HG02938 (cell line): ENCODE results near the gene SCPEP1.

Source experiments
- ATAC-seq: cut with Tn5 transposase; IDR thresholded peaks from one replicate; pipeline ENCODE4 v1.9.1; 2021; ENCODE audit warnings: mild to moderate bottlenecking, moderate library complexity; ENCODE audit not compliant: unreplicated experiment

Gene SCPEP1

GRCh38 chr17:56994009-56994792, 16.3 kb downstream of the SCPEP1 start:
- no peak for ATAC-seq

DNA sequence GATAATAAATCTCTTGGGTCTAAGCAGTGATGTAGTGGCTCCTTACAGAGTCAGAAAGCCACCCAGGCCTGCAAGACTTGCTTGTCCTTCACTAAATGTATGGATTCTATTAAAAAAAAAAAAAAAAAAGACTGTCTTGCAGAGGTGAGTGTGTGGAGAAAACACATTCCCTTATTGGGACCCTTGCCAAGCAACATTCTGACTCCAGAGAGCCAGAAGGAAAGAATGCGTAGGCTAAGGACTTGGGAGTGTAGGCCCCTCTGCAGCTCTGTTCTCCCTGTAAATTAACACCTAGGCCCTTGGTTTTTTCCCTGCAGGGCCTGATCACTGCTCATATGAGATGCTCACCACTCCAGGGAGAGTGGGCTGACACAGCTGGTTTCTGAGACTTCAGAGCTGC, 17.8 kb downstream of the SCPEP1 start:
- no peak for ATAC-seq

DNA sequence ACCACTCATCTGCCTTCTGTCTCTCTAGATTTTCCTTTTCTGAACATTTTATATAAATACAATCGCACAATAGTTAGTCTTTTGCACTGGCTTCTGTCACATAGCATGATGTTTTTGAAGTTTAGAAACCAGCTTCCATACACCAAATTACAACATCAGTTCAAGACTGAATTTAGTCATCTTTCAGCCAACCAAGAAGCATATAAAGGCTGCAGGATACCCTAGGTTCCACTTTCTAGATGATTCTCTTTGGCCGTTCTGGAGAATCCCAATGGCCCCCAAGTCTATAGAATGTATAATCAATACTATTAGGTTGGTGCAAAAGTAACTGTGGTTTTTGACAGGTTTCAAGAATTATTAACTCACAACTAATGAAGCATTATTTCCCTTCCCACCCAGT, 19.4 kb downstream of the SCPEP1 start:
- no peak for ATAC-seq

DNA sequence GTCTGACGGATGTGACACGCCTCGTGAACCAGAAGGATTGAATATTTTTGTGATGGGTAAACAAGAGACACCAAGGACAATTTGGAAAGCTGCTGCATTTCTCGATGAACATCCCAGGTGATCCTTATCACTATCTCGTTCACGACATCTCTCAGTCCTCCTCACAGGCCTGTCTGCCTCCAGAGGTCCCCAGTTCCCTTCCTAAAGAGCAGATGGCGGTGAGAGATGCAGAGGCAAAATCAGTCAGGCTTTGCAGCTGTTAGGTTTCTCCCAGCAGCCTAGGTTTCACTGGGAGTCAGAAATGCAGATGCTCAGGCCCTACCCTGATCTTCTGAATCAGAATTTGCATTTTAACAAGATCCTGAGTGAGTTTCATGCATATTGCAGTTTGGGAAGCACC, 23.6 kb downstream of the SCPEP1 start:
- ATAC-seq: no peak

- no peak for ATAC-seq
Measured at GRCh38 chr17:57002904-57003303, 25.0 kb downstream of the SCPEP1 start.

DNA sequence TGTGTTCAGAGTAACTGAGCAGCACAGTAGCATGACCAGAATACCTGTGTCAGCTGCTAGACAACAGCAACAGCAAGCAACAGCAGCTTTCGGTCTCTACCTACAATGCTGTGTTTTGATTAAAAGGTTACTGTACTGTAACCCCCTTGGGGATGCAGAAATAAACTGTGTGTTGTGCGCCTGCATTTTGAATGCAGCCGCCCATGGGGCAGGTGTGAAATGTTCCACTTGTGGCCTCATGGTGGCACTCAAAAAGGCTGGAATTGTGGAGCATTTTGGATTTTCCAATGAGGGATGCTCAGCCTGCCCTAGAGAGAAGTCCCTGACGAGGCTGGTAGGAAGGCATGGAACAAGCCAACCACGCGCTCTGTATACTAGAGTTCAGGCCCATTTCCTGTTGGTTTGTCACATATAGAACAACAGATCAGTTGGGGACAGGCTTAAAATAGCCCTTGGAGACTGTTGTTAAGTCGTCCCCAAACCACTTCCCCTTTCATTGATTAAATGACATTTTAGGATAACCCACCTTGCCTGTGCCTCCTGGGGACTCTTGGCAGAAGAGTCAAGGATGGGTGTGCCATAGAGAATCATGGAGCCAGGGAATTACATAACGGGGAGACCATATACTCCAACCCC, 27.1 kb downstream of the SCPEP1 start:
- ATAC-seq: peak; percentile 81

- no peak for ATAC-seq
Measured at GRCh38 chr17:57006040-57006439, 28.1 kb downstream of the SCPEP1 start.

GRCh38 chr17:57008958-57009357, 31.0 kb downstream of the SCPEP1 start:
- ATAC-seq: no peak

- no peak for ATAC-seq
Measured at GRCh38 chr17:57009737-57010445, 32.0 kb downstream of the SCPEP1 start.

DNA sequence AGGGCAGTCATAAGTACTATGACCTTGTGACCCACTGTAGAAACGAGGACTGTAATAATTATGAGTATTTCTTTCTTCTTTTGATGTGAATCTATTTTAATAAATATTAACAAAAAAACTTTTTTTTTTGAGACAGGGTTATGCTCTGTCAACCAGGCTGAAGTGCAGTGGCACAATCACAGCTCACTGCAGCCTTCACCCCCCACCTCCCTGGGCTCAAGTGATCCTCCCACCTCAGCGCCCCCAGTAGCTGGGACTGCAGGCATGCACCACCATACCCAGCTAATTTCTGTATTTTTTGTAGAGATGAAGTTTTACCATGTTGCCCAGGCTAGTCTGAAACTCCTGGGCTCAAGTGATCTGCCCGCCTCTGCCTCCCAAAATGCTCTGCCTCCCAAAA, 32.6 kb downstream of the SCPEP1 start:
- ATAC-seq: no peak

DNA sequence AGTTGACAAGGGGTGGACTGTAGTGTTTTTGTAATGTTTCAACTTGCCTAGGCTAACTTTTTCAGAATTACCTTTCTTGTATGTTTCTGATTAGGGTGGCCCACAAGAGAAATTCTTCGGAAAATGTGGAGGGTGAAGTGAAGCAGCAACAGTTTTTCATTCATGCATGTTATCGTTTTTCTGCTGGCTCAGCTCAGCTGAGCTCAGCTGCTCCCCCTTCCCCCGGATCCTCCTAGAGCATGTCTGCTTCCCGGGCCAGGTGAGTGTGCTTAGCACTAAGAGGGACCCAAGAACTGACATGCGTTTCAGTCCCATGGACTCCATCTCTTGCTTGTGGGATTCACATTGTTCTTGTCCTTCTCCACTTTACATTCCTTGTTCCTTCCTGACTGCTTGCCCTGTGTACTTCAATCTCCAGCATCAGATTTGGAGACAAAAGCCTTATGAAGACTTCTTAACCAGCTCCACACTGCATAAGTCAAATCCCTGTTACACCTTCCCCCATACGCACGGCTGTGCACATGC, 33.6 kb downstream of the SCPEP1 start:
- ATAC-seq: no peak

GRCh38 chr17:57016071-57016763, 38.3 kb downstream of the SCPEP1 start:
- ATAC-seq: no peak

GRCh38 chr17:57016764-57017116, 38.8 kb downstream of the SCPEP1 start:
- ATAC-seq: no peak

DNA sequence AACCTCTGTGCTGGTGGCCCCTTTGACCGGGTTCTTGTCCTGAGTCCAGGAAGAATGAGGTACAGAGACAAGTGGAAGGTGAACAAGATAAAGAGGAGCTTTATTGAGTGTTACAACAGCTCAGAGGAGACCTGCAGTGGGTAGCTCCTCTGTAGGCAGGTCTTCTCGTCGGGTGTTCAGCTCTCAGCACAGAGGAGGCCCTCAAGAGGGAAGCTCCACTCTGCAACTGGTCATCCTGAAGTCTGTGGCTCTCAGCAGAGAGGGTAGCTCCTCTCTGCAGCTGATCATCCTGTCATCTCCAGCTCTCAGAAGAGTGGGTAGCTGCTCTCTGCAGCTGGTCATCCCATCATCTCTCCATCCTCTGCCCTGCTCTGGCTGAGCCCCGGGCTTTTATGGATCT, 39.7 kb downstream of the SCPEP1 start:
- ATAC-seq: no peak

GRCh38 chr17:57020208-57020607, 42.3 kb downstream of the SCPEP1 start:
- ATAC-seq: no peak

DNA sequence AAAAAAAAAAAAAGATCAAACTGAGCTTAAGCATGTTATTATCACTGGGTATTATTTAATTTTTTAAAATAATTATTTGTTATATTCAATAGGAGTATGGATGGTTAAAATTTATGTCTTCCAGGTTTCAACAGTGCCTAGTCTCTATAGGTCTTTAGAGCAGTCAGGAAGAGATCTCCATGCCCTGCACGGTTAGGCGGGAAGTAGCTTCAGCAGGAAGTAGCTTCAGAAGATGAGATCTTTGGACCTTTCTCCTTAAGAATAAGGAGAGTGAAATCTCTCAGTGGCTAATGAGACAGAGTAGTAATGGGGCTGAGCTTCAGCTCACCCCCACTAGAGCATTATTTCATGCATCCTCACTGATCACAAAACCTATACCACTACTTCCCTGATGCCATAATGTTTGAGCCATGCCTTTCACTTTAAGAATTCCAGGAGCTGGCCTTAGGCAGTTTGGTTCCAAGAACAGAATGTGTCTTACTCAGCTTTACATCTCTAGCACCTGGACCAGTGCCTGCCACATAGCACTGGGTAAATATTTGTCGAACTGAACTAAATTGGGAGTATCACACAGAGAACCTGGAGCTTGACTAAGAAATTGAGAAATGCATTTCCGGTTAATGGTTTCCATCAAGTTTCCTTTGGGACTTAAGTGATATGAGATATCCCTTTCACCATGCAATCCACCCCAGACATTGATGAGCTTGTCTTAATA, 43.5 kb downstream of the SCPEP1 start:
- ATAC-seq: no peak

GRCh38 chr17:57025876-57026275, 47.9 kb downstream of the SCPEP1 start:
- no peak for ATAC-seq

- no peak for ATAC-seq
Measured at GRCh38 chr17:57027852-57028251, 49.9 kb downstream of the SCPEP1 start.

- no peak for ATAC-seq
Measured at GRCh38 chr17:57032343-57032742, 54.4 kb downstream of the SCPEP1 start.

- ATAC-seq: no peak
Measured at GRCh38 chr17:57033296-57033695, 55.4 kb downstream of the SCPEP1 start.
